Raji (cell line): Measurements from ENCODE around the gene RPA1.

Source experiments
- POLR2A ChIP-seq: IDR thresholded peaks from 2 replicates; pipeline ENCODE4 v1.6.1; 2011; ENCODE audit warnings: low read depth, low read length, control low read depth; ENCODE audit not compliant: insufficient read depth

Gene RPA1

GRCh38 chr17:1912146-1912545, 82.3 kb downstream of the RPA1 start:
- TF ChIP-seq POLR2A, result no peak

GRCh38 chr17:1913702-1914101, 83.9 kb downstream of the RPA1 start:
- TF ChIP-seq POLR2A, result no peak

GRCh38 chr17:1914661-1915083, 84.9 kb downstream of the RPA1 start:
- no peak for TF ChIP-seq POLR2A

GRCh38 chr17:1915889-1916288, 86.1 kb downstream of the RPA1 start:
- TF ChIP-seq POLR2A, result no peak

- no peak for TF ChIP-seq POLR2A
These were observed 86.5 kb downstream of the RPA1 start for GRCh38 chr17:1916316-1916715.

GRCh38 chr17:1916963-1917715, 87.3 kb downstream of the RPA1 start:
- no peak for TF ChIP-seq POLR2A

- no peak for TF ChIP-seq POLR2A
These were observed 88.7 kb downstream of the RPA1 start for GRCh38 chr17:1918346-1919162.

GRCh38 chr17:1919201-1919600, 89.4 kb downstream of the RPA1 start:
- TF ChIP-seq POLR2A, result no peak

- TF ChIP-seq POLR2A, result no peak
These were observed 91.1 kb downstream of the RPA1 start for GRCh38 chr17:1920948-1921351.

- no peak for TF ChIP-seq POLR2A
These were observed 99.2 kb downstream of the RPA1 start for GRCh38 chr17:1928976-1929375.

GRCh38 chr17:1930337-1930645, 100.5 kb downstream of the RPA1 start:
- no peak for TF ChIP-seq POLR2A

GRCh38 chr17:1931844-1932579, 102.2 kb downstream of the RPA1 start:
- no peak for TF ChIP-seq POLR2A

GRCh38 chr17:1933875-1934715, 104.3 kb downstream of the RPA1 start:
- no peak for TF ChIP-seq POLR2A

- no peak for TF ChIP-seq POLR2A
These were observed 105.1 kb downstream of the RPA1 start for GRCh38 chr17:1934901-1935300.

GRCh38 chr17:1936766-1937165, 107.0 kb downstream of the RPA1 start:
- no peak for TF ChIP-seq POLR2A
